Measurements from ENCODE around the gene SLC16A14. TPM values are rescaled to one million over a fixed set of nuclear protein-coding genes. Genes with fewer than 3 reads are reported as not detected.

SLC16A14 gene
- polyA plus RNA-seq, 1 of the 3 experiments (the other 2 are of a cell fraction), result 0.90 TPM

DNA sequence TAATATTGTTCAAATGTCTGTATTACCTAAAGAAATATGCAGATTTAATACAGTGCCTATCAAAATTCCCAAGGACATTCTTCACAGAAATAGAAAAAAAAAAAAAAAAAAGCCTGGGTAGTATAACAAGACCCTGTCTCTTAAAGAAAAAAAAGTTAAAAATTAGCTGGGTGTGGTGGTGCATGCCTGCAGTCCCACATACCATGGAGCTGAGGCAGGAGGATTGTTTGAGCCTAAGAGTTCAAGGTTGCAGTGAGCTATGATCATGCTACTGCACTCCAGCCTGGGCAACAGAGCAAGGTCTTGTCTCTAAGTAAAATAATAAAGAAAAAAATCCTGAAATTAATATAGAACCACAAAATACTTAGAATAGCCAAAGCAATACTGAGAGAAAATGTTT is 51.9 kb downstream of the SLC16A14 start:
- Histone ChIP-seq H3K27ac (ENCODE audit: low read depth in 2 of 2, low read length in 1 of 2) (no peak overlapping the region), H3K36me3 (replicated peaks in 1 of 2; ENCODE audit: control insufficient read depth in 1 of 2, insufficient read depth in 2 of 2, low read length in 1 of 2) (no peaks in the 10 kb centered on the region), H3K9me2 (no peaks in the 10 kb centered on the region), H3K4me2 (no peak overlapping the region), H3K9me3 (no peaks in the 10 kb centered on the region), H3F3A (replicated peaks; ENCODE audit: insufficient read depth) (no peaks in the 10 kb centered on the region), H4K20me1 (ENCODE audit: insufficient read depth) (no peaks in the 10 kb centered on the region), H3K4me3 (ENCODE audit: low read depth in 2 of 2, low read length in 1 of 2) (no peak overlapping the region), H2AFZ (ENCODE audit: low read depth) (no peak overlapping the region), H3K79me2 (ENCODE audit: insufficient read depth) (no peaks in the 10 kb centered on the region), H3K4me1 (ENCODE audit: control insufficient read depth in 1 of 2, insufficient read depth in 2 of 2, low read depth in 1 of 2, low read length in 1 of 2) (no peaks in the 10 kb centered on the region), H3K9ac (no peak overlapping the region), H3K27me3 (ENCODE audit: insufficient read depth) (no peaks in the 10 kb centered on the region)
- DNase-seq, result no peak
- no peak for TF ChIP-seq RAD21 (IDR thresholded peaks at IDR 0.05; ENCODE audit: low read length)
- TF ChIP-seq RFX5 (IDR thresholded peaks at IDR 0.05; ENCODE audit: low read length), result no peak
- ChIA-PET CTCF (interaction anchor here (0.6 to 1.4 kb wide), 2 partner anchors 9 to 784 kb away, joined by 3 to 7 read pairs; no protein-coding TSS in a partner anchor), POLR2A (no interaction called here)

DNA sequence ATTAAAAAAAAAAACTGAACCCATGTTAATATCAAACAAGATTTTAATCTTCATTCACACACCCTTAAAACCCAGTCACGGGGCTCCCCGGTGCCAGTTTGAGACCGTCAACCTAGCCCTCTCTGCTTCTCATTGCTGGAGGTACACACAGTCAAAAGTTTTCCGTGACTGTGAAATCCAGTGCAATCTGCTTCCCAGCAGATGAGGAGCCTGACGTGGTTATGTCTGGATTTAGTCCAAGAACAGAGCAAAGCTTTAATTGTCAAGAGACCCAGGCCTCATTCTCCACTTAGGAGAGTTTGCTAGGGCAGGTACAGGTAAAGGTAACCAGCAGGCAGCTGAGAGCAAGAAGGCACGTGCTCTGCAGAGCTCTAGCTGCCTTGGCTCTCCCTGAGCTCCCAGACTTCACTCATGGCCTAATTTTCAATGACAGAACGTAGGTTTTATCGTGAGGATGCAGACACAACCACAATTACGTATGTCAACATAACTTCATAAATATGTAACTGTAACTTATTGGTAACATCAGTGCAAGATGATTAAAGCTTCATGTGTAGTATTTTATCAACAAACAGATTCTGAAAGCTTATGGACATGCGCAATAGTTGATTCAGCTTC is 56.3 kb downstream of the SLC16A14 start:
- Histone ChIP-seq H3K27me3 (ENCODE audit: insufficient read depth) (no peaks in the 10 kb centered on the region), H3K9ac (no peak overlapping the region), H3K4me1 (ENCODE audit: control insufficient read depth in 1 of 2, insufficient read depth in 2 of 2, low read depth in 1 of 2, low read length in 1 of 2) (no peaks in the 10 kb centered on the region), H3K27ac (ENCODE audit: low read depth in 2 of 2, low read length in 1 of 2) (no peak overlapping the region), H3F3A (replicated peaks; ENCODE audit: insufficient read depth) (no peaks in the 10 kb centered on the region), H3K36me3 (replicated peaks in 1 of 2; ENCODE audit: control insufficient read depth in 1 of 2, insufficient read depth in 2 of 2, low read length in 1 of 2) (no peaks in the 10 kb centered on the region), H3K4me3 (ENCODE audit: low read depth in 2 of 2, low read length in 1 of 2) (no peak overlapping the region), H3K79me2 (ENCODE audit: insufficient read depth) (no peaks in the 10 kb centered on the region), H3K9me2 (no peaks in the 10 kb centered on the region), H4K20me1 (ENCODE audit: insufficient read depth) (no peaks in the 10 kb centered on the region), H3K4me2 (no peak overlapping the region), H2AFZ (ENCODE audit: low read depth) (no peak overlapping the region), H3K9me3 (no peaks in the 10 kb centered on the region)
- DNase-seq, result no peak
- POLR2A ChIA-PET, result no interaction called here
- TF ChIP-seq RXRA (IDR thresholded peaks at IDR 0.05; ENCODE audit: borderline replicate concordance, low read depth) (no peak), GATA2 (CRISPR knock-in tag; IDR thresholded peaks at IDR 0.05) (no peak), USF2 (IDR thresholded peaks at IDR 0.05; ENCODE audit: borderline replicate concordance, low read depth, low read length) (no peak), EP300 (IDR thresholded peaks at IDR 0.05; ENCODE audit: borderline replicate concordance in 1 of 2, low read depth in 1 of 2, low read length in 1 of 2) (no peak), RAD21 (IDR thresholded peaks at IDR 0.05; ENCODE audit: low read length) (no peak), ELF1 (IDR thresholded peaks at IDR 0.05) (no peak), RCOR1 (IDR thresholded peaks at IDR 0.05; ENCODE audit: low read length) (no peak), SIN3A (IDR thresholded peaks at IDR 0.05; ENCODE audit: borderline replicate concordance, low read depth, low read length) (no peak), CHD2 (IDR thresholded peaks at IDR 0.05; ENCODE audit: low read length, partially characterized antibody) (no peak), POLR2AphosphoS5 (IDR thresholded peaks at IDR 0.05; ENCODE audit: low read depth, low read length) (no peak), MAX (IDR thresholded peaks at IDR 0.05; ENCODE audit: low read depth) (no peak), YY1 (IDR thresholded peaks at IDR 0.05; ENCODE audit: low read depth) (no peak), MXI1 (IDR thresholded peaks at IDR 0.05; ENCODE audit: low read depth, low read length) (no peak), TCF12 (IDR thresholded peaks at IDR 0.05) (no peak), NRF1 (IDR thresholded peaks at IDR 0.05; ENCODE audit: low read depth, low read length) (no peak), MEF2A (IDR thresholded peaks at IDR 0.05; ENCODE audit: borderline replicate concordance, low read depth) (no peak)
- TF ChIP-seq, protein P1, sequence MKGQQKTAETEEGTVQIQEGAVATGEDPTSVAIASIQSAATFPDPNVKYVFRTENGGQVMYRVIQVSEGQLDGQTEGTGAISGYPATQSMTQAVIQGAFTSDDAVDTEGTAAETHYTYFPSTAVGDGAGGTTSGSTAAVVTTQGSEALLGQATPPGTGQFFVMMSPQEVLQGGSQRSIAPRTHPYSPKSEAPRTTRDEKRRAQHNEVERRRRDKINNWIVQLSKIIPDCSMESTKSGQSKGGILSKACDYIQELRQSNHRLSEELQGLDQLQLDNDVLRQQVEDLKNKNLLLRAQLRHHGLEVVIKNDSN (IDR thresholded peaks at IDR 0.05; ENCODE audit: borderline replicate concordance, low read depth), result no peak
- TF ChIP-seq, protein P2, sequence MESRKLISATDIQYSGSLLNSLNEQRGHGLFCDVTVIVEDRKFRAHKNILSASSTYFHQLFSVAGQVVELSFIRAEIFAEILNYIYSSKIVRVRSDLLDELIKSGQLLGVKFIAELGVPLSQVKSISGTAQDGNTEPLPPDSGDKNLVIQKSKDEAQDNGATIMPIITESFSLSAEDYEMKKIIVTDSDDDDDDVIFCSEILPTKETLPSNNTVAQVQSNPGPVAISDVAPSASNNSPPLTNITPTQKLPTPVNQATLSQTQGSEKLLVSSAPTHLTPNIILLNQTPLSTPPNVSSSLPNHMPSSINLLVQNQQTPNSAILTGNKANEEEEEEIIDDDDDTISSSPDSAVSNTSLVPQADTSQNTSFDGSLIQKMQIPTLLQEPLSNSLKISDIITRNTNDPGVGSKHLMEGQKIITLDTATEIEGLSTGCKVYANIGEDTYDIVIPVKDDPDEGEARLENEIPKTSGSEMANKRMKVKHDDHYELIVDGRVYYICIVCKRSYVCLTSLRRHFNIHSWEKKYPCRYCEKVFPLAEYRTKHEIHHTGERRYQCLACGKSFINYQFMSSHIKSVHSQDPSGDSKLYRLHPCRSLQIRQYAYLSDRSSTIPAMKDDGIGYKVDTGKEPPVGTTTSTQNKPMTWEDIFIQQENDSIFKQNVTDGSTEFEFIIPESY (IDR thresholded peaks at IDR 0.05; ENCODE audit: borderline replicate concordance, low read depth), result no peak
- 92% methylated on average over 10 of the region's 10 CpGs for WGBS (ENCODE audit: low lambda C conversion rate)
- CTCF ChIA-PET, result interaction anchor here (3.6 kb wide), 1 partner anchor 55 kb away, joined by 27 read pairs; the partner anchor contains the start of gene SLC16A14

Data from SK-N-SH (cell line).